GDM1 (cell line): ENCODE measurements around the gene TYSND1.
"Not testable (repeated sequence)": the region's sequence is repeated elsewhere in the genome, so short reads cannot be mapped to it uniquely, and the experiment has no call there.

Experiments
- DNase-seq: peaks from one replicate; lab custom pipeline; 2025; lab: John Stamatoyannopoulos, UW

TYSND1 gene

GRCh38 chr10:70109064-70109729 is 37.3 kb downstream of the TYSND1 start:
- DNase-seq = no peak

GRCh38 chr10:70106958-70107791 is 39.3 kb downstream of the TYSND1 start:
- no peak for DNase-seq

- DNase-seq = no peak
Observed at GRCh38 chr10:70101668-70102067, 44.8 kb downstream of the TYSND1 start.

- DNase-seq = not testable (repeated sequence)
Observed at GRCh38 chr10:70101068-70101562, 45.4 kb downstream of the TYSND1 start.

GRCh38 chr10:70098271-70098670 is 48.2 kb downstream of the TYSND1 start:
- DNase-seq = no peak

GRCh38 chr10:70097459-70097858 is 49.0 kb downstream of the TYSND1 start:
- DNase-seq = no peak

- no peak for DNase-seq
Observed at GRCh38 chr10:70096705-70097420, 49.6 kb downstream of the TYSND1 start.

- no peak for DNase-seq
Observed at GRCh38 chr10:70096016-70096704, 50.3 kb downstream of the TYSND1 start.

GRCh38 chr10:70094250-70094649 is 52.2 kb downstream of the TYSND1 start:
- no peak for DNase-seq

GRCh38 chr10:70093335-70093944 is 53.1 kb downstream of the TYSND1 start:
- DNase-seq = no peak

- DNase-seq = no peak
Observed at GRCh38 chr10:70092389-70092718, 54.1 kb downstream of the TYSND1 start.

- DNase-seq = no peak
Observed at GRCh38 chr10:70090951-70091350, 55.5 kb downstream of the TYSND1 start.

- DNase-seq = no peak
Observed at GRCh38 chr10:70090013-70090412, 56.5 kb downstream of the TYSND1 start.

- no peak for DNase-seq
Observed at GRCh38 chr10:70088308-70088698, 58.2 kb downstream of the TYSND1 start.
